ENCODE data around the gene VEPH1.

GRCh38 chr3:157313186-157313585 lies 190.0 kb downstream of the VEPH1 start:
- TF ChIP-seq PAX5 (IDR thresholded peaks at IDR 0.05; ENCODE audit: insufficient read depth, low read length, severe bottlenecking), result no peak
- TF ChIP-seq POLR2A (IDR thresholded peaks at IDR 0.05; ENCODE audit: low read depth, low read length), result no peak
